CD4-positive, alpha-beta memory T cell (primary cell): ENCODE measurements around the gene BCL7B. TPM values are rescaled to one million over a fixed set of nuclear protein-coding genes. Genes with fewer than 3 reads are reported as not detected.
"Not testable (repeated sequence)": the region's sequence is repeated elsewhere in the genome, so short reads cannot be mapped to it uniquely, and the experiment has no call there.

Experiments used
- CTCF ChIA-PET: fragments of 350-600 bp; sonication (Branson Sonifier 250); formaldehyde crosslinking; loops from one replicate; lab custom pipeline; 2021; ENCODE audit warnings: inconsistent platforms; ENCODE audit not compliant: partially characterized antibody; lab: Charles Lee
- POLR2A ChIA-PET: fragments of 350-600 bp; sonication (Branson Sonifier 250); formaldehyde crosslinking; loops from one replicate; lab custom pipeline; 2021; ENCODE audit not compliant: partially characterized antibody; lab: Charles Lee
- DNase-seq, 5 donors: peaks; one replicate each; pipeline versions ENCODE4 v3.0.0 to v3.0.0-alpha.2; 2020 to 2022; ENCODE audit warnings: mixed read lengths in 1 of 5
- H3K27ac ChIP-seq: one replicate; pipeline ENCODE4 v1.7.0; 2013; ENCODE audit warnings: low read depth, low read length
- H3K27me3 ChIP-seq: 2 replicates; pipeline ENCODE4 v1.7.0; 2013; ENCODE audit warnings: mild to moderate bottlenecking, low read length, moderate library complexity; ENCODE audit not compliant: insufficient read depth
- H3K36me3 ChIP-seq: 2 replicates; pipeline ENCODE4 v1.7.0; 2013; ENCODE audit warnings: mild to moderate bottlenecking, low read length, moderate library complexity; ENCODE audit not compliant: insufficient read depth
- H3K4me1 ChIP-seq: 2 replicates; pipeline ENCODE4 v1.7.0; 2013; ENCODE audit warnings: mild to moderate bottlenecking, low read length, moderate library complexity; ENCODE audit not compliant: insufficient read depth
- H3K4me3 ChIP-seq, 2 donors: one replicate each; pipeline ENCODE4 v1.7.0; 2013; ENCODE audit warnings: low read length in 2 of 2, mild to moderate bottlenecking in 1 of 2
- H3K9me3 ChIP-seq, 2 donors: one replicate each; pipeline ENCODE4 v1.7.0; 2013; ENCODE audit warnings: low read length in 2 of 2, control low read depth in 1 of 2; ENCODE audit not compliant: control insufficient read depth in 1 of 2
- H3K27ac Mint-ChIP-seq, 7 donors: one replicate each; pipeline ENCODE4 v1.8.0; 2020 to 2021; ENCODE audit warnings: mixed read lengths in 7 of 7, mild to moderate bottlenecking in 6 of 7, inconsistent platforms in 3 of 7, moderate library complexity in 3 of 7
- H3K27me3 Mint-ChIP-seq, 2 donors: one replicate each; pipeline ENCODE4 v1.8.0; 2020 to 2021; ENCODE audit warnings: mixed read lengths in 2 of 2
- H3K36me3 Mint-ChIP-seq, 2 donors: one replicate each; pipeline ENCODE4 v1.8.0; 2020 to 2021; ENCODE audit warnings: mixed read lengths in 2 of 2, inconsistent platforms in 1 of 2, mild to moderate bottlenecking in 1 of 2
- H3K4me1 Mint-ChIP-seq, 4 donors: one replicate each; pipeline ENCODE4 v1.8.0; 2020 to 2021; ENCODE audit warnings: mixed read lengths in 4 of 4, mild to moderate bottlenecking in 1 of 4
- H3K4me3 Mint-ChIP-seq, 8 donors: one replicate each; pipeline ENCODE4 v1.8.0; 2020 to 2021; ENCODE audit warnings: mixed read lengths in 8 of 8, mild to moderate bottlenecking in 7 of 8, moderate library complexity in 6 of 8, inconsistent platforms in 3 of 8
- H3K9me3 Mint-ChIP-seq, 8 donors: one replicate each; pipeline ENCODE4 v1.8.0; 2020 to 2021; ENCODE audit warnings: mixed read lengths in 8 of 8, mild to moderate bottlenecking in 5 of 8, inconsistent platforms in 3 of 8, moderate library complexity in 1 of 8
- intact Hi-C: fragments of 100-400 bp; cut with micrococcal nuclease; formaldehyde crosslinking; loops from one replicate; pipeline ENCODE4 v1.15.1; 2023
- polyA plus RNA-seq, 2 donors: library from polyadenylated mRNA; unstranded; fragments of 300-500 nt; fragmentation: Illumina TruSeq; gene quantifications; one replicate each; pipeline ENCODE4 v1.2.3, GENCODE V29; 2021
- total RNA-seq, 2 experiments: library from RNA; stranded (reverse); gene quantifications; one replicate each; pipeline ENCODE4 v1.2.3, GENCODE V29; 2021

Gene BCL7B
- total and polyA plus RNA-seq, 4 experiments from 2014 or later = 57.0 to 112 (median 71.1) TPM

DNA sequence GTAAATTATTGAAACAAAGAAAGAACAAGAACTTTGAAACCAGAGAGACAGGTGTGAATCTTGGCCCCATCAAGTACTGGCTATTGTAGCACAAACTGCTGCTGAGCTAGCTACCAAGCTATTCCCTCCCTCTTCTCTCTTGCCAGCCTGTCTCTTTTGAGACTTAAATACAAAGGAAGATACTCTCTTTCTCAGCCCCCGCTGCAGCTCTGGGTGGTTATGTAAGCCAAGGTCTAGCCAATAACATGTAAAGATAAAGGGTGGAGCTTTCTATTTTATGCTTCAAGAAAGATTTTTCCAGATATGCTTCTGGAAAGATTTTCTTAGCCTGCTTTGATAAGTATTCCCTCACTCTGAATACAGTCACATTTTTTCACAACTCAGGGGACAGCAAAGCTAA lies 52.6 kb downstream of the BCL7B start:
- peaks cover 0 to 15% (median 6%) of the 10 kb centered on the region in 4 donors for H3K4me1 Mint-ChIP-seq
- Histone ChIP-seq H3K9me3 (no peaks in the 10 kb centered on the region), H3K36me3 (peaks cover 65% of the 10 kb centered on the region), H3K27ac (no peak overlapping the region), H3K27me3 (no peaks in the 10 kb centered on the region), H3K4me1 (no peaks in the 10 kb centered on the region), H3K4me3 (no peak overlapping the region)
- DNase-seq = no peak
- H3K27ac Mint-ChIP-seq = peak overlapping the region in 3 of 7 donors; percentile 9 to 65 (median 62)
- H3K27me3 Mint-ChIP-seq = no peaks in the 10 kb centered on the region
- H3K36me3 Mint-ChIP-seq = peaks cover 46 to 62% of the 10 kb centered on the region in 2 donors
- intact Hi-C loops = no loop called here
- ChIA-PET POLR2A (interaction anchor here (1.0 to 1.4 kb wide), 2 partner anchors 11 to 18 kb away, joined by 3 to 4 read pairs; partner anchors contain the start of gene BAZ1B), CTCF (interaction anchor here (1.0 kb wide), 2 partner anchors 16 to 42 kb away, joined by 3 to 4 read pairs; no protein-coding TSS in a partner anchor)
- no peak overlapping the region for H3K4me3 Mint-ChIP-seq
- peaks cover 0 to 2% (median 0%) of the 10 kb centered on the region in 8 donors for H3K9me3 Mint-ChIP-seq

DNA sequence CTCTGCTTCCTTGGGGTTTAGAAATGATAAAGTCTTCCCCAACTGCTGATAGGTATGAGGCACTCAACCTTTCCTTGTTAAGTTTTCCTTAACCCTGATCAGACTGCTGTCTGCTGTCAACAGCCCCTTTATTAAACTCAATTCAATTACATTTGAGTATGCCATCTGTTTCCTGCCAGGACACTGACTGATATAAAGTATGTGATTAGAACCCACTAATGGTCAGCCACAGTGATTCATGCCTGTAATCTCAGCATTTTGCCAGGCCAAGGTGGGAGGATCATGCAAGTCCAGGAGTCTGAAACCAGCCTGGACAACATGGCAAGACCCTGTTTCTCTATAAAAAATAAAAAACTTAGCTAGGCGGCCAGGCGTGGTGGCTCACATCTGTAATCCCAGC lies 53.5 kb downstream of the BCL7B start:
- H3K4me1 ChIP-seq = no peaks in the 10 kb centered on the region
- no peaks in the 10 kb centered on the region for H3K27me3 ChIP-seq
- no peaks in the 10 kb centered on the region for H3K27me3 Mint-ChIP-seq
- H3K36me3 ChIP-seq = peaks cover 57% of the 10 kb centered on the region
- no peaks in the 10 kb centered on the region for H3K9me3 ChIP-seq
- H3K4me1 Mint-ChIP-seq = peaks cover 0 to 16% (median 6%) of the 10 kb centered on the region in 4 donors
- H3K27ac ChIP-seq = no peak overlapping the region
- H3K9me3 Mint-ChIP-seq = peaks cover 0 to 2% (median 0%) of the 10 kb centered on the region in 8 donors
- peak overlapping the region in 1 of 7 donors; percentile 65 for H3K27ac Mint-ChIP-seq
- peaks cover 50 to 66% of the 10 kb centered on the region in 2 donors for H3K36me3 Mint-ChIP-seq
- ChIA-PET POLR2A (interaction anchor here (1.0 kb wide), 1 partner anchor 12 kb away, joined by 3 read pairs; no protein-coding TSS in a partner anchor), CTCF (interaction anchor here (1.0 kb wide), 1 partner anchor 41 kb away, joined by 4 read pairs; no protein-coding TSS in a partner anchor)
- no peak overlapping the region for H3K4me3 Mint-ChIP-seq
- DNase-seq = no peak
- H3K4me3 ChIP-seq = no peak overlapping the region
- intact Hi-C loops = no loop called here

GRCh38 chr7:73503229-73503628 lies 54.3 kb downstream of the BCL7B start:
- no peak for DNase-seq
- intact Hi-C loops = no loop called here
- Histone ChIP-seq H3K36me3 (peaks cover 57% of the 10 kb centered on the region), H3K9me3 (no peaks in the 10 kb centered on the region), H3K4me3 (no peak overlapping the region), H3K27me3 (no peaks in the 10 kb centered on the region), H3K27ac (no peak overlapping the region), H3K4me1 (no peaks in the 10 kb centered on the region)
- Mint-ChIP-seq H3K36me3 (peaks cover 52 to 69% of the 10 kb centered on the region in 2 donors), H3K27me3 (no peaks in the 10 kb centered on the region), H3K9me3 (peaks cover 0 to 2% (median 0%) of the 10 kb centered on the region in 8 donors), H3K27ac (peak overlapping the region in 1 of 7 donors; percentile 5), H3K4me1 (peaks cover 0 to 16% (median 7%) of the 10 kb centered on the region in 4 donors), H3K4me3 (no peak overlapping the region)
- POLR2A ChIA-PET = no interaction called here
- CTCF ChIA-PET = no interaction called here

GRCh38 chr7:73496626-73497025 lies 60.9 kb downstream of the BCL7B start:
- Mint-ChIP-seq H3K4me3 (no peak overlapping the region), H3K9me3 (peaks cover 0 to 3% (median 0%) of the 10 kb centered on the region in 8 donors), H3K36me3 (peaks cover 63 to 79% of the 10 kb centered on the region in 2 donors), H3K27me3 (no peaks in the 10 kb centered on the region), H3K27ac (no peak overlapping the region), H3K4me1 (peaks cover 0 to 21% (median 11%) of the 10 kb centered on the region in 4 donors)
- H3K9me3 ChIP-seq = no peaks in the 10 kb centered on the region
- intact Hi-C loops = no loop called here
- DNase-seq = no peak
- H3K27ac ChIP-seq = no peak overlapping the region
- H3K4me3 ChIP-seq = no peak overlapping the region
- H3K36me3 ChIP-seq = peaks cover 51% of the 10 kb centered on the region
- H3K4me1 ChIP-seq = no peaks in the 10 kb centered on the region
- CTCF ChIA-PET = no interaction called here
- POLR2A ChIA-PET = no interaction called here
- no peaks in the 10 kb centered on the region for H3K27me3 ChIP-seq

DNA sequence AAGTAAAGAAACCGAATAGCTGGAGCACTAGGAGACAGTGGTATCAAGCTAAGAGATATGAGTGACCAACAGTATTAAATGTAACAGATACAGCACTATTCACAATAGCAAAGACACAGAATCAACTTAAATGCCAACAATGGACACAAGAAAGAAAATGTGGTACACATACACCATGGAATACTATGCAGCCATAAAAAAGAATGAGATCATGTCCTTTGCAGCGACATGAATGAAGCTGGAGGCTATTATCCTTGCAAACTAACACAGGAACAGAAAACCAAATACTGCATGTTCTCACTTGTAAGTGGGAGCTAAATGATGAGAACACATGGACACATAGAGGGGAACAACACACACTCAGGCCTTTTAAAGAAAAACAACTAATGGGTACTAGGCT lies 62.0 kb downstream of the BCL7B start:
- CTCF ChIA-PET, H3K4me3 ChIP-seq, H3K27ac ChIP-seq, H3K27me3 Mint-ChIP-seq, DNase-seq, H3K4me3 Mint-ChIP-seq, H3K9me3 ChIP-seq, H3K4me1 ChIP-seq, intact Hi-C loops, H3K9me3 Mint-ChIP-seq, H3K27me3 ChIP-seq: not testable (repeated sequence)
- H3K4me1 Mint-ChIP-seq = peaks cover 0 to 16% (median 11%) of the 10 kb centered on the region in 4 donors
- H3K36me3 Mint-ChIP-seq = peaks cover 57 to 80% of the 10 kb centered on the region in 2 donors
- POLR2A ChIA-PET = interaction anchor here (0.5 kb wide), 1 partner anchor 20 kb away, joined by 3 read pairs; no protein-coding TSS in a partner anchor
- peak overlapping the region in 1 of 7 donors; percentile 29 for H3K27ac Mint-ChIP-seq
- H3K36me3 ChIP-seq = peaks cover 55% of the 10 kb centered on the region

- Mint-ChIP-seq H3K9me3 (no peaks in the 10 kb centered on the region), H3K27ac (no peak overlapping the region), H3K4me3 (no peak overlapping the region), H3K27me3 (no peaks in the 10 kb centered on the region), H3K4me1 (peaks cover 0 to 10% (median 6%) of the 10 kb centered on the region in 4 donors), H3K36me3 (peaks cover 40 to 73% of the 10 kb centered on the region in 2 donors)
- Histone ChIP-seq H3K36me3 (peaks cover 63% of the 10 kb centered on the region), H3K27ac (no peak overlapping the region), H3K4me1 (no peaks in the 10 kb centered on the region), H3K4me3 (no peak overlapping the region), H3K9me3 (no peaks in the 10 kb centered on the region), H3K27me3 (no peaks in the 10 kb centered on the region)
- ChIA-PET CTCF (no interaction called here), POLR2A (no interaction called here)
- intact Hi-C loops = no loop called here
- DNase-seq = no peak
These were observed 67.5 kb downstream of the BCL7B start for GRCh38 chr7:73489976-73490375.

GRCh38 chr7:73487486-73487885 lies 70.0 kb downstream of the BCL7B start:
- Histone ChIP-seq H3K4me1 (no peaks in the 10 kb centered on the region), H3K36me3 (peaks cover 51% of the 10 kb centered on the region), H3K27ac (no peak overlapping the region), H3K4me3 (no peak overlapping the region), H3K27me3 (no peaks in the 10 kb centered on the region), H3K9me3 (no peaks in the 10 kb centered on the region)
- Mint-ChIP-seq H3K36me3 (peaks cover 32 to 67% of the 10 kb centered on the region in 2 donors), H3K27ac (peak overlapping the region in 5 of 7 donors; percentile 29 to 70 (median 66)), H3K4me1 (peaks cover 0 to 15% (median 9%) of the 10 kb centered on the region in 4 donors), H3K9me3 (no peaks in the 10 kb centered on the region), H3K4me3 (peak overlapping the region in 1 of 8 donors; percentile 24), H3K27me3 (no peaks in the 10 kb centered on the region)
- DNase-seq = no peak
- ChIA-PET CTCF (interaction anchor here (2.0 kb wide), 1 partner anchor 36 kb away, joined by 7 read pairs; no protein-coding TSS in a partner anchor), POLR2A (interaction anchor here (1.2 kb wide), 1 partner anchor 34 kb away, joined by 3 read pairs; the partner anchor contains the start of gene BAZ1B)
- intact Hi-C loops = no loop called here
